Stimulated activated naive CD8-positive, alpha-beta T cell treated with anti-CD3 and anti-CD28 coated beads, Interleukin-15, Interleukin-2, amounts not matched to agents 100 U/mL and 50 U/mL, for 24 hours (primary cell): ENCODE measurements around the gene BIRC6.
"Not testable (repeated sequence)": the region's sequence is repeated elsewhere in the genome, so short reads cannot be mapped to it uniquely, and the experiment has no call there.

ENCODE experiments used
- ATAC-seq: fragments of 150-1000 bp; cut with Tn5 transposase; one replicate; pipeline ENCODE4 v1.10.0; 2021
- DNase-seq: peaks from one replicate; pipeline ENCODE4 v3.0.0; 2021

BIRC6 gene

GRCh38 chr2:32617599-32618189, 260.9 kb downstream of the BIRC6 start:
- DNase-seq (no peak), ATAC-seq (no peak)

GRCh38 chr2:32622570-32623310, 265.9 kb downstream of the BIRC6 start:
- DNase-seq, result no peak
- no peak for ATAC-seq

DNA sequence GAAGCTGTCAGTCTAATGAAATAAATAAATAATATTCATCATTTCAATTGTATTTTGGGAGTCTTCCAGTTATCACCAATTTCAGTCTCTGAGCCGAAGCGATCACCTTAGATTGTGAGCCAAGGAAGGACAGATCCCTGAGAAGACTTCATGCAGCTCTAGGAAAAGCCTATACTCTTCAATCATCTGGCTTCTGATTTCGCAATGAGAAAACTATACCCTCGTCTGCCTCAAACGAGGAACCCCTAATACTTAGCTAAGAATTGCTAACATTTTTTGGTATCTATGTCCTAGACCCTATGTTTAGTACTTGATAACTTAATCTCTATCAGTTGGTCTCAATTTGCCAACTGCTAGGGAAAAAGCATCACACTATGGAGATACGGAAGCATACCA, 266.5 kb downstream of the BIRC6 start:
- DNase-seq (no peak), ATAC-seq (no peak)

GRCh38 chr2:32624812-32625211, 268.0 kb downstream of the BIRC6 start:
- DNase-seq (no peak), ATAC-seq (no peak)

DNA sequence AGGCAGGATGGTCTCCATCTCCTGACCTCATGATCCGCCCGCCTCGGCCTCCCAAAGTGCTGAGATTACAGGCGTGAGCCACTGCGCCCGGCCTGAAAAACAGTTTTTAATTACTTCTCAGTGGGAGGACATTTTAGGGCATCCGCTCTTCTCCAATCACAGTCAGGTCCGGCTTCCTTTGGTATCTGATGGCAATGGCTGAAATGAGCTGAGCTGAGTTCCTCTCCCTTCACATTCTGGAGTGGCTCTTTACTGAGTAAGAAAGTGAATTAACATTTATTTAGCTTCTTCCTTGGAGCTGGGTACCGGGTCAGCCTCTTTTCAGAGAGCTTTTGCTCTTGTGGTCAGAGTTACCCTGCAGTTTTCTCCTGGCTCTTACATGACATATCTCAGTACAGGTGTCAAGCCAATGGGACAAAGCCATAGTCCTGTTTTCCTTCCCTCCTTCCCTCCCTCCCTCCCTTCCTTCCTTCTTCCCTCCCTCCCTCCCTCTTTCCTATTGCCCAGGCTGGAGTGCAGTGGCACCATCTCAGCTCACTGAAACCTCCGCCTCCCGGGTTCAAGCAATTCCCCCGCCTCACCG, 269.9 kb downstream of the BIRC6 start:
- DNase-seq, result no peak
- no peak for ATAC-seq

- ATAC-seq, result peak; percentile 37
Observed at GRCh38 chr2:32627441-32627813, 270.6 kb downstream of the BIRC6 start.

DNA sequence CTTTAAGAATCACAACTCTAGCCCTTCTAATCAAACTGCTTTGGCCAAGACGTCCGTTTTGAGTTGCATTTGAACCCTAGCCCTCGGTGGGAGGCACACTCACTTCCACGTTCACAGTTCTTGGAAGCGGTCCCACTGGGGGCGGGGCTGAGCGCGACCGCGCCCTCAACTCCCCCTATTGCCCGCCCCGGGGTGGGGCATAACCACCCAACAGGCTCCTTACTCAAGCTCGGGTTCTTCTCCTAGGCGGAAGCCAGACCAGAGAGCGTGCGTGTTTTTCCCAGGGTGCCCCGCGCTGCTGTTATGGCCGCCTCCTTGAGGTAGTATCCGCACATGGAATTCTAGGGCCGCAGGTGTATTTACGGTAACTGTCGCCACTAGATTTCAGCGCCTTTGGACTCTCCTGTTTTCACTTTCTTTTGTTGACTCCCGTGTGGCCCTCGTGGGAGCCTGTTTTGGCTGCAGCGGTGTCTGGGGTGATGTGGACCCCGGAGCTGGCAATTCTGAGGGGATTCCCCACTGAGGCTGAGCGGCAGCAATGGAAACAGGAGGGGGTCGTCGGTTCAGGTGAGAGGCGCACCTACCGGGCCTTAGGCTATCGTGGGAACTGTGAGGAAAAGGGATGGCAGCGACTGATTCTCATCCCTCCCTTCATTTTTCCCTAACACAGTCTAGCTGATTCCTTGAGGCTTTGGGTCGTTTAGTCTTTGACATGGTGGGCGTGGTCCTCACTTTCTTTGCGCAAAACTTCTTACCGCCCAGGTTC, 271.2 kb downstream of the BIRC6 start, which contains the start of gene TTC27:
Gene TTC27, plus strand, starts transcription at position 237 of the 766 bp plus-strand sequence. Its CDS starts 243 bp downstream, at position 480.
- DNase-seq (peak; percentile 95), ATAC-seq (peak; percentile 100)

More at GRCh38 chr2:32627441-32627813, 270.6 kb downstream of the BIRC6 start:
- peak; percentile 45 for DNase-seq

- peak; percentile 28 for DNase-seq
Observed at GRCh38 chr2:32632089-32632488, 275.3 kb downstream of the BIRC6 start.

GRCh38 chr2:32633040-32633439, 276.2 kb downstream of the BIRC6 start:
- ATAC-seq (no peak), DNase-seq (no peak)

More at GRCh38 chr2:32632089-32632488, 275.3 kb downstream of the BIRC6 start:
- peak; percentile 16 for ATAC-seq

DNA sequence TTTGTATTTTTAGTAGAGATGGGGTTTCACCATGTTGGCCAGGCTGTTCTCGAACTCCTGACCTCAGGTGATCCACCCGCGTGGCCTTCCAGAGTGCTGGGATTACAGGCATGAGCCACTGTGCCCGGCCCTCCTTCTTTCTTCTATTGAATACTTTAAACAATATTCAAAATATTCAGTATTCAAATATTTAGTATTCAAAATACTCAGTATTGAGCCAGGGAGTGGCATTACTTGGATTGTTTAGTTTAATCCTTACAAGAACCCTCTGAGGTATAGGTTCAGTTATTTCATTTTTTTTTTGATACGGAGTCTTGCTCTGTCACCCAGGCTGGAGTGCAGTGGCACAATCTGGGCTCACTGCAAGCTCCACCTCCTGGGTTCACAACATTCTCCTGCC, 281.7 kb downstream of the BIRC6 start:
- DNase-seq, ATAC-seq: not testable (repeated sequence)

GRCh38 chr2:32641180-32641579, 284.4 kb downstream of the BIRC6 start:
- DNase-seq (no peak), ATAC-seq (no peak)

- DNase-seq, result no peak
Observed at GRCh38 chr2:32647180-32647651, 290.4 kb downstream of the BIRC6 start.

DNA sequence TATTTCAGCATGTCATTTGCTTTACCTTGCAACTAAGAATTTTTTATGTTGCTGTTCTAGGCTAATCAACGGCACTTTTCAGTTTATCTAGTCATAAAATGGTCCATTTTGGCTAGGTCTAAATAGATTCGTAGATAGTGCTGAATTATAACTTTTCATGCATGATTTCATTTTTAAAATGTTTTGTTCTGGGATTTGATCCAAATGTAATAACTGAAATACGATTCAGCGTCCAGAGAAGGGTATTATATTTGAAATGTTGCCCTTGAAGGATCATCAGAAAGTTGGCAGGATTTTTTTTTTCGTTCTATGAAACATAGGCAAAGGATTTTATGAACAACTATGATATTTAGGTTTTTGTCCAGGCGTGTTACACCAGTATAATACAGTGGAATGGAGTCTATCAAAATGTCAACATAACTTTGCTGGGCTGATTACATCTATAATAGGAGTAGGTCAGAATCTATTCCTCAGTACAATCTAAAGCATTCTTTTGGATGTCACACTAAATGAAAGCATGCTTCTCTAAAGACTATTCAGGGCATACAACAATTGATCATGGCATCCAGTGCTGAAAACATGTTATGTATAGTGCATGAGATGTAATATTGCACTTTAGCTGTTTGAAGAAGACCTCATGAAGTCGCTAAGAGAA, 295.9 kb downstream of the BIRC6 start:
- ATAC-seq (no peak), DNase-seq (no peak)

More at GRCh38 chr2:32647180-32647651, 290.4 kb downstream of the BIRC6 start:
- no peak for ATAC-seq

DNA sequence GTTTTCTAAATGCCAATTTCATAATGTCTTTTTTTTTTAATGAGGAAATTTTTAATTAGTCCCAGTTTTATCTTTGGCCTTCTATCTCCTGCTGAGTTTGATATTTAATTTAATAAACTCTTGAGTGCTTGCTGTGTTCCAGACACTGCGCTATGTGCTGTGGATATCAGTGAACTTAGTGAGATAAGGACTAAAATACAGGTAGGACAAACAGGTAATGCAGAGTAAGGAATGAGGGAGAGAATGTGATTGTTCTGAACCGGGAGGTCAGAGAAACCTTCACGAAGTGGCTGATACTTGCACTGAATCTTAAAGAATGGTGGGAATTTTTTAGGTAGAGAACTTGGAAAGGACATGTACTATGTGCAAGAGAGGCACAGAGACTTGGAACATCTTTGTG, 299.2 kb downstream of the BIRC6 start:
- ATAC-seq (no peak), DNase-seq (no peak)

DNA sequence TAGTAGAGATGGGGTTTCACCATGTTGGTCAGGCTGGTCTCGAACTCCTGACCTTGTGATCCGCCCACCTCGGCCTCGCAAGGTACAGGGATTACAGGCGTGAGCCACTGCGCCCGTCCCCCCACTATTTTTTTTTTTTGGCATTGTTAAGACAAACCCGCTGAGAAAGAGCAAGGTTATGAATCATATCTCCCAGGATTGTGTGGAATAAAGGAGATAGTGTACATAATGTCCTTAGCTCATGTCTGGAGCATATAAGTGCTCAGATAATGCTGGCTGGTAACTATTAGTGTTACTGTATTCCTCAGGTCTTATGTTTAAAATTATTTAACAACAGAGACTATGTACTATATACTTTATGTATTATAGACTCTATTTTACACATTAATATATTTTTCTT, 307.0 kb downstream of the BIRC6 start:
- ATAC-seq, result no peak

GRCh38 chr2:32666704-32667103, 309.9 kb downstream of the BIRC6 start:
- ATAC-seq (no peak), DNase-seq (no peak)

More for the DNA sequence above, 307.0 kb downstream of the BIRC6 start:
- no peak for DNase-seq

DNA sequence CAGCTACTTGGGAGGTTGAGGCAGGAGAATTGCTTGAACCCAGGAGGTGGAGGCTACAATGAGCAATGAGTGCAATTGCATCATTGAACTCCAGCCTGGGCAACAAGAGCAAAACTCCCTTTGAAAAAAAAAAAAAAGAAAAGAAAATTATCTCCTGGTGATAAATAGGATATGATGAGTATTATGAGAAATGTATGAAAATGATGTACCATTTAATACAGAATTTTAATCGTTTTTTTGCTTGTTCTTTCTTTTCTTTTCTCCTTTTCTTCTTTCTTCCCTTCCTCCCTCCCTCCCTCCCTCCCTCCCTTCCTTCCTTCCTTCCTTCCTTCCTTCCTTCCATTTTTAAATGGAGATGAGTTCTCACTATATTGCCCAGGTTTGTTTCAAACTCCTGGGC, 311.4 kb downstream of the BIRC6 start:
- no peak for DNase-seq
- ATAC-seq, result no peak
